NCI-H510A (cell line): ENCODE measurements around the gene TAF11.
"Not testable (repeated sequence)": the region's sequence is repeated elsewhere in the genome, so short reads cannot be mapped to it uniquely, and the experiment has no call there.

Experiments
- DNase-seq: peaks from one replicate; lab custom pipeline; 2025; lab: John Stamatoyannopoulos, UW

TAF11 gene

GRCh38 chr6:34887753-34888513, at the start of gene TAF11:
TAF11 (minus strand) TSS chr6:34888042; CDS start chr6:34887957, 85 bp downstream.
- peak; percentile 95 for DNase-seq

GRCh38 chr6:34934516-34934915, 46.7 kb upstream of the TAF11 start:
- DNase-seq: no peak

- not testable (repeated sequence) for DNase-seq
Measured at GRCh38 chr6:34932202-34932601, 44.4 kb upstream of the TAF11 start.

GRCh38 chr6:34930221-34930620, 42.4 kb upstream of the TAF11 start:
- no peak for DNase-seq

GRCh38 chr6:34929241-34929978, 41.6 kb upstream of the TAF11 start:
- no peak for DNase-seq

- DNase-seq: no peak
Measured at GRCh38 chr6:34928695-34929094, 40.9 kb upstream of the TAF11 start.

- DNase-seq: no peak
Measured at GRCh38 chr6:34928220-34928619, 40.4 kb upstream of the TAF11 start.

GRCh38 chr6:34926655-34927054, 38.8 kb upstream of the TAF11 start:
- no peak for DNase-seq

- no peak for DNase-seq
Measured at GRCh38 chr6:34924831-34925625, 37.2 kb upstream of the TAF11 start.

- DNase-seq: no peak
Measured at GRCh38 chr6:34922177-34922663, 34.4 kb upstream of the TAF11 start.

GRCh38 chr6:34920097-34920496, 32.3 kb upstream of the TAF11 start:
- no peak for DNase-seq

- no peak for DNase-seq
Measured at GRCh38 chr6:34919651-34920050, 31.8 kb upstream of the TAF11 start.

GRCh38 chr6:34917626-34918285, 29.9 kb upstream of the TAF11 start:
- no peak for DNase-seq

GRCh38 chr6:34916348-34916967, 28.6 kb upstream of the TAF11 start:
- DNase-seq: no peak

GRCh38 chr6:34914358-34914757, 26.5 kb upstream of the TAF11 start:
- no peak for DNase-seq

GRCh38 chr6:34912715-34913464, 25.0 kb upstream of the TAF11 start:
- DNase-seq: no peak

GRCh38 chr6:34911822-34912221, 24.0 kb upstream of the TAF11 start:
- DNase-seq: no peak

GRCh38 chr6:34909320-34909883, 21.6 kb upstream of the TAF11 start:
- no peak for DNase-seq

GRCh38 chr6:34908194-34908593, 20.4 kb upstream of the TAF11 start:
- no peak for DNase-seq

- DNase-seq: no peak
Measured at GRCh38 chr6:34906826-34907225, 19.0 kb upstream of the TAF11 start.
